ENCODE results near the gene DPP6.
"Not testable (repeated sequence)": the region's sequence is repeated elsewhere in the genome, so short reads cannot be mapped to it uniquely, and the experiment has no call there.

Gene DPP6

GRCh38 chr7:154078523-154078922 lies 26.3 kb downstream of the DPP6 start:
- not testable (repeated sequence) for ATAC-seq (ENCODE audit: low read depth); H3K4me1 ChIP-seq (ENCODE audit: insufficient read depth, poor library complexity, severe bottlenecking); DNase-seq (ENCODE audit: low spot score); H3K4me3 ChIP-seq (ENCODE audit: severe bottlenecking); H3K27me3 ChIP-seq (ENCODE audit: insufficient read depth, poor library complexity, severe bottlenecking); H3K36me3 ChIP-seq (ENCODE audit: low read depth); H3K27ac ChIP-seq (ENCODE audit: poor library complexity, severe bottlenecking); H3K9me3 ChIP-seq (ENCODE audit: severe bottlenecking)

- H3K27ac ChIP-seq (ENCODE audit: poor library complexity, severe bottlenecking); H3K36me3 ChIP-seq (ENCODE audit: low read depth); DNase-seq (ENCODE audit: low spot score); H3K4me3 ChIP-seq (ENCODE audit: severe bottlenecking); H3K9me3 ChIP-seq (ENCODE audit: severe bottlenecking); ATAC-seq (ENCODE audit: low read depth); H3K4me1 ChIP-seq (ENCODE audit: insufficient read depth, poor library complexity, severe bottlenecking); H3K27me3 ChIP-seq (ENCODE audit: insufficient read depth, poor library complexity, severe bottlenecking): not testable (repeated sequence)
These were observed 28.1 kb downstream of the DPP6 start for GRCh38 chr7:154080249-154080648.

GRCh38 chr7:154087037-154087725 lies 35.0 kb downstream of the DPP6 start:
- not testable (repeated sequence) for H3K27ac ChIP-seq (ENCODE audit: poor library complexity, severe bottlenecking); H3K27me3 ChIP-seq (ENCODE audit: insufficient read depth, poor library complexity, severe bottlenecking); H3K4me3 ChIP-seq (ENCODE audit: severe bottlenecking); H3K36me3 ChIP-seq (ENCODE audit: low read depth); DNase-seq (ENCODE audit: low spot score); H3K9me3 ChIP-seq (ENCODE audit: severe bottlenecking); H3K4me1 ChIP-seq (ENCODE audit: insufficient read depth, poor library complexity, severe bottlenecking); ATAC-seq (ENCODE audit: low read depth)

- not testable (repeated sequence) for DNase-seq (ENCODE audit: low spot score); H3K4me3 ChIP-seq (ENCODE audit: severe bottlenecking); H3K27me3 ChIP-seq (ENCODE audit: insufficient read depth, poor library complexity, severe bottlenecking); H3K27ac ChIP-seq (ENCODE audit: poor library complexity, severe bottlenecking); H3K36me3 ChIP-seq (ENCODE audit: low read depth); H3K4me1 ChIP-seq (ENCODE audit: insufficient read depth, poor library complexity, severe bottlenecking); H3K9me3 ChIP-seq (ENCODE audit: severe bottlenecking); ATAC-seq (ENCODE audit: low read depth)
These were observed 39.9 kb downstream of the DPP6 start for GRCh38 chr7:154092093-154092492.

- not testable (repeated sequence) for H3K4me1 ChIP-seq (ENCODE audit: insufficient read depth, poor library complexity, severe bottlenecking); H3K27ac ChIP-seq (ENCODE audit: poor library complexity, severe bottlenecking); ATAC-seq (ENCODE audit: low read depth); H3K4me3 ChIP-seq (ENCODE audit: severe bottlenecking); H3K27me3 ChIP-seq (ENCODE audit: insufficient read depth, poor library complexity, severe bottlenecking); H3K36me3 ChIP-seq (ENCODE audit: low read depth); DNase-seq (ENCODE audit: low spot score); H3K9me3 ChIP-seq (ENCODE audit: severe bottlenecking)
These were observed 43.0 kb downstream of the DPP6 start for GRCh38 chr7:154095201-154095600.

GRCh38 chr7:154105063-154105462 lies 52.9 kb downstream of the DPP6 start:
- H3K4me3 ChIP-seq (ENCODE audit: severe bottlenecking); DNase-seq (ENCODE audit: low spot score); ATAC-seq (ENCODE audit: low read depth); H3K4me1 ChIP-seq (ENCODE audit: insufficient read depth, poor library complexity, severe bottlenecking); H3K27ac ChIP-seq (ENCODE audit: poor library complexity, severe bottlenecking); H3K9me3 ChIP-seq (ENCODE audit: severe bottlenecking); H3K36me3 ChIP-seq (ENCODE audit: low read depth); H3K27me3 ChIP-seq (ENCODE audit: insufficient read depth, poor library complexity, severe bottlenecking): not testable (repeated sequence)

- not testable (repeated sequence) for H3K9me3 ChIP-seq (ENCODE audit: severe bottlenecking); ATAC-seq (ENCODE audit: low read depth); H3K36me3 ChIP-seq (ENCODE audit: low read depth); DNase-seq (ENCODE audit: low spot score); H3K4me3 ChIP-seq (ENCODE audit: severe bottlenecking); H3K4me1 ChIP-seq (ENCODE audit: insufficient read depth, poor library complexity, severe bottlenecking); H3K27me3 ChIP-seq (ENCODE audit: insufficient read depth, poor library complexity, severe bottlenecking); H3K27ac ChIP-seq (ENCODE audit: poor library complexity, severe bottlenecking)
These were observed 57.4 kb downstream of the DPP6 start for GRCh38 chr7:154109615-154110014.

- H3K27ac ChIP-seq (ENCODE audit: poor library complexity, severe bottlenecking); H3K27me3 ChIP-seq (ENCODE audit: insufficient read depth, poor library complexity, severe bottlenecking); DNase-seq (ENCODE audit: low spot score); H3K4me3 ChIP-seq (ENCODE audit: severe bottlenecking); ATAC-seq (ENCODE audit: low read depth); H3K9me3 ChIP-seq (ENCODE audit: severe bottlenecking); H3K36me3 ChIP-seq (ENCODE audit: low read depth); H3K4me1 ChIP-seq (ENCODE audit: insufficient read depth, poor library complexity, severe bottlenecking): not testable (repeated sequence)
These were observed 61.6 kb downstream of the DPP6 start for GRCh38 chr7:154113732-154114351.

GRCh38 chr7:154117411-154118390 lies 65.5 kb downstream of the DPP6 start:
- ATAC-seq (ENCODE audit: low read depth); H3K9me3 ChIP-seq (ENCODE audit: severe bottlenecking); H3K4me3 ChIP-seq (ENCODE audit: severe bottlenecking); DNase-seq (ENCODE audit: low spot score); H3K27ac ChIP-seq (ENCODE audit: poor library complexity, severe bottlenecking); H3K4me1 ChIP-seq (ENCODE audit: insufficient read depth, poor library complexity, severe bottlenecking); H3K36me3 ChIP-seq (ENCODE audit: low read depth); H3K27me3 ChIP-seq (ENCODE audit: insufficient read depth, poor library complexity, severe bottlenecking): not testable (repeated sequence)

- ATAC-seq (ENCODE audit: low read depth); H3K36me3 ChIP-seq (ENCODE audit: low read depth); H3K27ac ChIP-seq (ENCODE audit: poor library complexity, severe bottlenecking); H3K9me3 ChIP-seq (ENCODE audit: severe bottlenecking); H3K4me1 ChIP-seq (ENCODE audit: insufficient read depth, poor library complexity, severe bottlenecking); DNase-seq (ENCODE audit: low spot score); H3K27me3 ChIP-seq (ENCODE audit: insufficient read depth, poor library complexity, severe bottlenecking); H3K4me3 ChIP-seq (ENCODE audit: severe bottlenecking): not testable (repeated sequence)
These were observed 68.6 kb downstream of the DPP6 start for GRCh38 chr7:154120825-154121224.

GRCh38 chr7:154122720-154123119 lies 70.5 kb downstream of the DPP6 start:
- not testable (repeated sequence) for H3K36me3 ChIP-seq (ENCODE audit: low read depth); H3K9me3 ChIP-seq (ENCODE audit: severe bottlenecking); H3K4me3 ChIP-seq (ENCODE audit: severe bottlenecking); H3K27me3 ChIP-seq (ENCODE audit: insufficient read depth, poor library complexity, severe bottlenecking); ATAC-seq (ENCODE audit: low read depth); H3K4me1 ChIP-seq (ENCODE audit: insufficient read depth, poor library complexity, severe bottlenecking); DNase-seq (ENCODE audit: low spot score); H3K27ac ChIP-seq (ENCODE audit: poor library complexity, severe bottlenecking)

Data from RWPE2 (cell line).